HL-60 (cell line): ENCODE measurements around the gene COG7.

ENCODE experiments used
- POLR2AphosphoS5 ChIP-seq: IDR thresholded peaks from 2 replicates; pipeline ENCODE4 v1.6.1; 2012; ENCODE audit warnings: low read depth
- TF ChIP-seq, protein P1 (sequence below): IDR thresholded peaks from one replicate; pipeline ENCODE4 v1.5.1; 2011; ENCODE audit warnings: low read length, control low read depth, inconsistent platforms; ENCODE audit not compliant: insufficient read depth
- TF ChIP-seq, protein P2 (sequence below): IDR thresholded peaks from 2 replicates; pipeline ENCODE4 v1.6.1; 2012; ENCODE audit warnings: low read depth; ENCODE audit not compliant: insufficient replicate concordance

DNA sequence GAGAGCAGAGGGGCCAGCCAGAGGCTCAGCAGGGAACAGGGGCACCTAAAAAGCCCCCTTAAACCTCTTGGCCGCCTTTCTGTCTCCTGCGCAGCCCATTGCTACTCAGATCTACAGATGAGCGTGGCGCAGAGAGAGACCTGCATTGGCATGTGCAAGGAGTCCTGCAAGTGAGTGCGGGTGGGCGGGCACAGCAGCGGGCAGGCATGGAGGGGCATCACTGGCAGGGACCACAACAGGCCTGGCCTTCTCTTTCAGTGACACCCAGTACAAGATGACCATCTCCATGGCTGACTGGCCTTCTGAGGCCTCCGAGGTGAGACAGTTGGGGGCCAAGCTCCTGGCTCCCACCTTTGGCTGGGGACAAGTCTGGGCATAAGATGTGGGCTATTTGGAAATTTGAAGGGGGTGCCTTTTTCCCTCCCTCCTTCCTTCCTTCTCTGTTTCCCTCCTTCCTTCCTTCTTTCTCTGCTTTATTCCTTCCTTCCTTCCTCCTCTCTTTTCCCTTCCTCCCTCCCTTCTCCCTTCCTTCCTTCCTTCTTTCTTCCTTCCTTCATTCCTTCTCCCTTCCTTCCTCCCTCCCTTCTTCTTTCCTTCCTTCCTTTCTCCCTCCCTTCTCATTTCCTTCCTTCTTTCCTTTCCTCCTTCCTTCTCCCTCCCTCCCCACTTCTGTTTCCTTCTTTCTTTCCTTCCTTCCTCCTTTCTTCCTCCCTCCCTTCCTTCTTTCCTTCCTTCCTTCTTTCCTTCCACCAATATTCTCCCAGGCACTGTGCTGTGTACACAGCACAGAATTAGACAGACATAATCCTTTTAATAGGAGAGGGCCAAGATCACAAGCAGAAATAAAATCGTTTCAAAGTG, 75.7 kb downstream of the COG7 start:
- TF ChIP-seq, protein P1, sequence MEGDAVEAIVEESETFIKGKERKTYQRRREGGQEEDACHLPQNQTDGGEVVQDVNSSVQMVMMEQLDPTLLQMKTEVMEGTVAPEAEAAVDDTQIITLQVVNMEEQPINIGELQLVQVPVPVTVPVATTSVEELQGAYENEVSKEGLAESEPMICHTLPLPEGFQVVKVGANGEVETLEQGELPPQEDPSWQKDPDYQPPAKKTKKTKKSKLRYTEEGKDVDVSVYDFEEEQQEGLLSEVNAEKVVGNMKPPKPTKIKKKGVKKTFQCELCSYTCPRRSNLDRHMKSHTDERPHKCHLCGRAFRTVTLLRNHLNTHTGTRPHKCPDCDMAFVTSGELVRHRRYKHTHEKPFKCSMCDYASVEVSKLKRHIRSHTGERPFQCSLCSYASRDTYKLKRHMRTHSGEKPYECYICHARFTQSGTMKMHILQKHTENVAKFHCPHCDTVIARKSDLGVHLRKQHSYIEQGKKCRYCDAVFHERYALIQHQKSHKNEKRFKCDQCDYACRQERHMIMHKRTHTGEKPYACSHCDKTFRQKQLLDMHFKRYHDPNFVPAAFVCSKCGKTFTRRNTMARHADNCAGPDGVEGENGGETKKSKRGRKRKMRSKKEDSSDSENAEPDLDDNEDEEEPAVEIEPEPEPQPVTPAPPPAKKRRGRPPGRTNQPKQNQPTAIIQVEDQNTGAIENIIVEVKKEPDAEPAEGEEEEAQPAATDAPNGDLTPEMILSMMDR, result no peak
- TF ChIP-seq POLR2AphosphoS5, result no peak
- TF ChIP-seq, protein P2, sequence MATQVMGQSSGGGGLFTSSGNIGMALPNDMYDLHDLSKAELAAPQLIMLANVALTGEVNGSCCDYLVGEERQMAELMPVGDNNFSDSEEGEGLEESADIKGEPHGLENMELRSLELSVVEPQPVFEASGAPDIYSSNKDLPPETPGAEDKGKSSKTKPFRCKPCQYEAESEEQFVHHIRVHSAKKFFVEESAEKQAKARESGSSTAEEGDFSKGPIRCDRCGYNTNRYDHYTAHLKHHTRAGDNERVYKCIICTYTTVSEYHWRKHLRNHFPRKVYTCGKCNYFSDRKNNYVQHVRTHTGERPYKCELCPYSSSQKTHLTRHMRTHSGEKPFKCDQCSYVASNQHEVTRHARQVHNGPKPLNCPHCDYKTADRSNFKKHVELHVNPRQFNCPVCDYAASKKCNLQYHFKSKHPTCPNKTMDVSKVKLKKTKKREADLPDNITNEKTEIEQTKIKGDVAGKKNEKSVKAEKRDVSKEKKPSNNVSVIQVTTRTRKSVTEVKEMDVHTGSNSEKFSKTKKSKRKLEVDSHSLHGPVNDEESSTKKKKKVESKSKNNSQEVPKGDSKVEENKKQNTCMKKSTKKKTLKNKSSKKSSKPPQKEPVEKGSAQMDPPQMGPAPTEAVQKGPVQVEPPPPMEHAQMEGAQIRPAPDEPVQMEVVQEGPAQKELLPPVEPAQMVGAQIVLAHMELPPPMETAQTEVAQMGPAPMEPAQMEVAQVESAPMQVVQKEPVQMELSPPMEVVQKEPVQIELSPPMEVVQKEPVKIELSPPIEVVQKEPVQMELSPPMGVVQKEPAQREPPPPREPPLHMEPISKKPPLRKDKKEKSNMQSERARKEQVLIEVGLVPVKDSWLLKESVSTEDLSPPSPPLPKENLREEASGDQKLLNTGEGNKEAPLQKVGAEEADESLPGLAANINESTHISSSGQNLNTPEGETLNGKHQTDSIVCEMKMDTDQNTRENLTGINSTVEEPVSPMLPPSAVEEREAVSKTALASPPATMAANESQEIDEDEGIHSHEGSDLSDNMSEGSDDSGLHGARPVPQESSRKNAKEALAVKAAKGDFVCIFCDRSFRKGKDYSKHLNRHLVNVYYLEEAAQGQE, result no peak
